Hepatocyte (in vitro differentiated cells): Measurements from ENCODE around the gene LRBA.

ENCODE experiments used
- EZH2 ChIP-seq: fragments of 200-600 bp; sonication (generic); IDR thresholded peaks from 2 replicates; pipeline ENCODE4 v1.6.1; 2016; ENCODE audit warnings: antibody characterized with exemption, mild to moderate bottlenecking, borderline replicate concordance
- EZH2phosphoT487 ChIP-seq: fragments of 200-600 bp; sonication (generic); IDR thresholded peaks from one replicate; pipeline ENCODE4 v1.6.1; 2018; ENCODE audit warnings: antibody characterized with exemption, mild to moderate bottlenecking, low read depth, moderate library complexity; ENCODE audit not compliant: unreplicated experiment, severe bottlenecking
- TF ChIP-seq, protein P1 (sequence below): fragments of 200-600 bp; sonication (generic); IDR thresholded peaks from 2 replicates; pipeline ENCODE4 v1.5.1; 2016; ENCODE audit warnings: antibody characterized with exemption, mild to moderate bottlenecking; ENCODE audit not compliant: poor library complexity

DNA sequence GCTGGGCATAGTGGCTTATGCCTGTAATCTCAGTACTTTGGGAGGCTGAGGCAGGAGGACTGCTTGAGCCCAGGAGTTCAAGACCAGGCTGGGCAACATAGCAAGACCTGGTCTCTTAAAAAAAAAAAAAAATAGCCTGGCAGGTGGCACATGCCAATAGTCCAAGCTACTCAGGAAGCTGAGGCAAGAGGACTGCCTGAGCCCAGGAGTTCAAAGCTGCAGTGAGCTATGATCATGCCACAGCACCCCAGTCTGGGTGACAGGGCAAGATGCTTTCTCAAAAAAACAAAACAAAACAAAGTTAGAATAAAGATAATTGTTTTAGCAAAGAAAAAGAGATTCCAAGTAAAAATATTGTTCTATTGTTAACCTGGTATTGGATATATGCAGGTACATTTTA, 75.0 kb downstream of the LRBA start:
- no peak for TF ChIP-seq EZH2phosphoT487
- TF ChIP-seq, protein P1, sequence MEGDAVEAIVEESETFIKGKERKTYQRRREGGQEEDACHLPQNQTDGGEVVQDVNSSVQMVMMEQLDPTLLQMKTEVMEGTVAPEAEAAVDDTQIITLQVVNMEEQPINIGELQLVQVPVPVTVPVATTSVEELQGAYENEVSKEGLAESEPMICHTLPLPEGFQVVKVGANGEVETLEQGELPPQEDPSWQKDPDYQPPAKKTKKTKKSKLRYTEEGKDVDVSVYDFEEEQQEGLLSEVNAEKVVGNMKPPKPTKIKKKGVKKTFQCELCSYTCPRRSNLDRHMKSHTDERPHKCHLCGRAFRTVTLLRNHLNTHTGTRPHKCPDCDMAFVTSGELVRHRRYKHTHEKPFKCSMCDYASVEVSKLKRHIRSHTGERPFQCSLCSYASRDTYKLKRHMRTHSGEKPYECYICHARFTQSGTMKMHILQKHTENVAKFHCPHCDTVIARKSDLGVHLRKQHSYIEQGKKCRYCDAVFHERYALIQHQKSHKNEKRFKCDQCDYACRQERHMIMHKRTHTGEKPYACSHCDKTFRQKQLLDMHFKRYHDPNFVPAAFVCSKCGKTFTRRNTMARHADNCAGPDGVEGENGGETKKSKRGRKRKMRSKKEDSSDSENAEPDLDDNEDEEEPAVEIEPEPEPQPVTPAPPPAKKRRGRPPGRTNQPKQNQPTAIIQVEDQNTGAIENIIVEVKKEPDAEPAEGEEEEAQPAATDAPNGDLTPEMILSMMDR, result no peak
- TF ChIP-seq EZH2, result no peak
